Neural progenitor cell (in vitro differentiated cells): ENCODE results near the gene R3HDM4.

Experiments
- EZH2 ChIP-seq: fragments of 200-600 bp; sonication (generic); IDR thresholded peaks from 2 replicates; pipeline ENCODE4 v1.6.1; 2017; ENCODE audit warnings: antibody characterized with exemption, mild to moderate bottlenecking, moderate library complexity
- TF ChIP-seq, protein P1 (sequence below): fragments of 200-600 bp; sonication (generic); IDR thresholded peaks from 2 replicates; pipeline ENCODE4 v1.5.1; 2017; ENCODE audit warnings: antibody characterized with exemption, mild to moderate bottlenecking

DNA sequence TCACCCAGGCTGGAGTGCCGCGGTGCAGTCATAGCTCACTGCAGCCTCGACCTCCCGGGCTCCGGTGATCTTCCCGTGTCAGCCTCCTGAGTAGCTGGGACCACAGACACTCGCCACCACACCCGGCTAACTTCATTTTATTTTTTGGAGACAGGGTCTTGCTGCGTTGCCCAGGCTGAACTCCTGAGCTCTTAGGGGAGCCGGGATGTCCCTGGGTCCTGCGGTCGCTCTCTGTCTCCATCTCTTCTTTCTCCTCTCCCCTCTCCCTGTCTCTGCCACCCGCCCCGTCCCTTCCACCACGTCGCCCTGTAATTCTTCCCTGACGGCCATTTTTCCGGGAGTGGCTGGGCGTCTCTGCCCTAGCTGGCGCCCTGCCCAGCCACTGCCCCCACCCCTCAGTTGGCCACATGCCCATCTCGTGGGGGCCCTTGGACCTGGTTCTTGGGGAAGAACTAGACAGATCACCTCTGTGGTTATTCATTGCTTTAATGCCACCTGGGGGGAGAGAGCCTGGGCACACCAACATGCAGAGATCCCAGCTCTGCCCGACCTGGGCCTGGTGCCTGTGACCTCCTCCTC, 31.7 kb upstream of the R3HDM4 start:
- TF ChIP-seq EZH2: no peak
- TF ChIP-seq, protein P1, sequence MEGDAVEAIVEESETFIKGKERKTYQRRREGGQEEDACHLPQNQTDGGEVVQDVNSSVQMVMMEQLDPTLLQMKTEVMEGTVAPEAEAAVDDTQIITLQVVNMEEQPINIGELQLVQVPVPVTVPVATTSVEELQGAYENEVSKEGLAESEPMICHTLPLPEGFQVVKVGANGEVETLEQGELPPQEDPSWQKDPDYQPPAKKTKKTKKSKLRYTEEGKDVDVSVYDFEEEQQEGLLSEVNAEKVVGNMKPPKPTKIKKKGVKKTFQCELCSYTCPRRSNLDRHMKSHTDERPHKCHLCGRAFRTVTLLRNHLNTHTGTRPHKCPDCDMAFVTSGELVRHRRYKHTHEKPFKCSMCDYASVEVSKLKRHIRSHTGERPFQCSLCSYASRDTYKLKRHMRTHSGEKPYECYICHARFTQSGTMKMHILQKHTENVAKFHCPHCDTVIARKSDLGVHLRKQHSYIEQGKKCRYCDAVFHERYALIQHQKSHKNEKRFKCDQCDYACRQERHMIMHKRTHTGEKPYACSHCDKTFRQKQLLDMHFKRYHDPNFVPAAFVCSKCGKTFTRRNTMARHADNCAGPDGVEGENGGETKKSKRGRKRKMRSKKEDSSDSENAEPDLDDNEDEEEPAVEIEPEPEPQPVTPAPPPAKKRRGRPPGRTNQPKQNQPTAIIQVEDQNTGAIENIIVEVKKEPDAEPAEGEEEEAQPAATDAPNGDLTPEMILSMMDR: no peak
